Measurements from ENCODE around the gene C2CD2. TPM values are rescaled to one million over a fixed set of nuclear protein-coding genes. Genes with fewer than 3 reads are reported as not detected.

Gene C2CD2
- total RNA-seq, 1 experiment from 2014 or later = 12.6 TPM

GRCh38 chr21:41876396-41876795, 77.4 kb downstream of the C2CD2 start:
- Mint-ChIP-seq H3K4me3 (ENCODE audit: unreplicated experiment) (no peak overlapping the region), H3K27ac (ENCODE audit: unreplicated experiment) (no peak overlapping the region), H3K36me3 (ENCODE audit: insufficient read depth, unreplicated experiment) (peaks cover 8% of the 10 kb centered on the region), H3K4me1 (ENCODE audit: low read depth, unreplicated experiment) (no peaks in the 10 kb centered on the region), H3K9me3 (ENCODE audit: unreplicated experiment) (no peaks in the 10 kb centered on the region), H3K27me3 (ENCODE audit: insufficient read depth, unreplicated experiment) (no peaks in the 10 kb centered on the region)
- Histone ChIP-seq H3K9me3 (no peaks in the 10 kb centered on the region), H3K4me3 (ENCODE audit: low read depth, low read length) (no peak overlapping the region), H3K4me1 (peaks cover 9% of the 10 kb centered on the region; the same call in 1 of the 2 replicates), H3K36me3 (ENCODE audit: control insufficient read depth, insufficient read depth, low read length) (peaks cover 1% of the 10 kb centered on the region; the same call in 1 of the 2 replicates), H3K27me3 (replicated peaks; ENCODE audit: control insufficient read depth, insufficient read depth, low read length) (no peaks in the 10 kb centered on the region)
- TF ChIP-seq CTCF (IDR thresholded peaks at IDR 0.05; ENCODE audit: insufficient read depth in 1 of 2, low read depth in 1 of 2, low read length in 1 of 2, severe bottlenecking in 1 of 2, unreplicated experiment in 1 of 2) = no peak
- no TSS peak for BruUV-seq (replicated peaks)
- CTCF ChIA-PET = interaction anchor here (1.3 kb wide), 1 partner anchor 264 kb away, joined by 3 read pairs; no protein-coding TSS in a partner anchor
- POLR2A ChIA-PET = no interaction called here
- intact Hi-C loops (cut with micrococcal nuclease; ENCODE audit: unreplicated experiment) = loop anchor here (5.0 kb wide), 1 partner anchor 136 kb away; the partner anchor contains the start of gene ZBTB21
- no peak for DNase-seq

GRCh38 chr21:41875086-41875485, 78.7 kb downstream of the C2CD2 start:
- Histone ChIP-seq H3K9me3 (no peaks in the 10 kb centered on the region), H3K27me3 (replicated peaks; ENCODE audit: control insufficient read depth, insufficient read depth, low read length) (no peaks in the 10 kb centered on the region), H3K4me1 (peaks cover 9% of the 10 kb centered on the region; the same call in 1 of the 2 replicates), H3K36me3 (ENCODE audit: control insufficient read depth, insufficient read depth, low read length) (peaks cover 1% of the 10 kb centered on the region; the same call in 1 of the 2 replicates), H3K4me3 (ENCODE audit: low read depth, low read length) (no peak overlapping the region)
- TF ChIP-seq CTCF (IDR thresholded peaks at IDR 0.05; ENCODE audit: insufficient read depth in 1 of 2, low read depth in 1 of 2, low read length in 1 of 2, severe bottlenecking in 1 of 2, unreplicated experiment in 1 of 2) = no peak
- no peak for DNase-seq
- ChIA-PET CTCF (interaction anchor here (0.6 to 1.3 kb wide), 2 partner anchors 81 to 262 kb away, joined by 3 to 5 read pairs; no protein-coding TSS in a partner anchor), POLR2A (no interaction called here)
- intact Hi-C loops (cut with micrococcal nuclease; ENCODE audit: unreplicated experiment) = loop anchor here (5.0 kb wide), 1 partner anchor 137 kb away; the partner anchor contains the start of gene ZBTB21
- BruUV-seq (replicated peaks) = no TSS peak
- no peaks in the 10 kb centered on the region for H3K27me3 Mint-ChIP-seq (ENCODE audit: insufficient read depth, unreplicated experiment)
- no peak overlapping the region for H3K4me3 Mint-ChIP-seq (ENCODE audit: unreplicated experiment)
- no peaks in the 10 kb centered on the region for H3K9me3 Mint-ChIP-seq (ENCODE audit: unreplicated experiment)
- no peaks in the 10 kb centered on the region for H3K4me1 Mint-ChIP-seq (ENCODE audit: low read depth, unreplicated experiment)
- H3K36me3 Mint-ChIP-seq (ENCODE audit: insufficient read depth, unreplicated experiment) = peaks cover 8% of the 10 kb centered on the region
- H3K27ac Mint-ChIP-seq (ENCODE audit: unreplicated experiment) = no peak overlapping the region

GRCh38 chr21:41874611-41875010, 79.2 kb downstream of the C2CD2 start:
- no peak for DNase-seq
- no peaks in the 10 kb centered on the region for H3K9me3 Mint-ChIP-seq (ENCODE audit: unreplicated experiment)
- no TSS peak for BruUV-seq (replicated peaks)
- no peaks in the 10 kb centered on the region for H3K9me3 ChIP-seq
- no peak overlapping the region for H3K27ac Mint-ChIP-seq (ENCODE audit: unreplicated experiment)
- H3K27me3 ChIP-seq (replicated peaks; ENCODE audit: control insufficient read depth, insufficient read depth, low read length) = no peaks in the 10 kb centered on the region
- intact Hi-C loops (cut with micrococcal nuclease; ENCODE audit: unreplicated experiment) = loop anchor here (5.0 kb wide), 1 partner anchor 138 kb away; the partner anchor contains the start of gene ZBTB21
- CTCF ChIA-PET = interaction anchor here (0.6 kb wide), 1 partner anchor 81 kb away, joined by 5 read pairs; no protein-coding TSS in a partner anchor
- H3K27me3 Mint-ChIP-seq (ENCODE audit: insufficient read depth, unreplicated experiment) = no peaks in the 10 kb centered on the region
- peaks cover 1% of the 10 kb centered on the region; the same call in 1 of the 2 replicates for H3K36me3 ChIP-seq (ENCODE audit: control insufficient read depth, insufficient read depth, low read length)
- H3K4me3 ChIP-seq (ENCODE audit: low read depth, low read length) = no peak overlapping the region
- no peak for TF ChIP-seq CTCF (IDR thresholded peaks at IDR 0.05; ENCODE audit: insufficient read depth in 1 of 2, low read depth in 1 of 2, low read length in 1 of 2, severe bottlenecking in 1 of 2, unreplicated experiment in 1 of 2)
- peaks cover 8% of the 10 kb centered on the region for H3K36me3 Mint-ChIP-seq (ENCODE audit: insufficient read depth, unreplicated experiment)
- no peak overlapping the region for H3K4me3 Mint-ChIP-seq (ENCODE audit: unreplicated experiment)
- POLR2A ChIA-PET = no interaction called here
- H3K4me1 Mint-ChIP-seq (ENCODE audit: low read depth, unreplicated experiment) = no peaks in the 10 kb centered on the region
- H3K4me1 ChIP-seq = peaks cover 9% of the 10 kb centered on the region; the same call in 1 of the 2 replicates

Measured in Caco-2 (cell line).